AG09309 (cell line): ENCODE results near the gene TMEM131.
A peak's percentile ranks its signal among the peaks of the same experiment; 100 is the strongest.

ENCODE experiments used
- DNase-seq: peaks from one replicate; pipeline ENCODE4 v3.0.0-alpha.2; 2010; ENCODE audit warnings: low read depth
- H3K4me3 ChIP-seq: 2 replicates; pipeline ENCODE4 v1.5.1; 2011; ENCODE audit warnings: mild to moderate bottlenecking, low read depth, low read length, moderate library complexity; ENCODE audit not compliant: control insufficient read depth
- CTCF ChIP-seq: IDR thresholded peaks from 2 replicates; pipeline ENCODE4 v1.5.1; 2011; ENCODE audit warnings: mild to moderate bottlenecking, low read depth, low read length, inconsistent platforms; ENCODE audit not compliant: insufficient read depth, control insufficient read depth; ENCODE audit errors: missing control alignments

Gene TMEM131

GRCh38 chr2:97948926-97949325 is 46.8 kb downstream of the TMEM131 start:
- DNase-seq = no peak
- no peak for TF ChIP-seq CTCF
- H3K4me3 ChIP-seq = no peak overlapping the region

DNA sequence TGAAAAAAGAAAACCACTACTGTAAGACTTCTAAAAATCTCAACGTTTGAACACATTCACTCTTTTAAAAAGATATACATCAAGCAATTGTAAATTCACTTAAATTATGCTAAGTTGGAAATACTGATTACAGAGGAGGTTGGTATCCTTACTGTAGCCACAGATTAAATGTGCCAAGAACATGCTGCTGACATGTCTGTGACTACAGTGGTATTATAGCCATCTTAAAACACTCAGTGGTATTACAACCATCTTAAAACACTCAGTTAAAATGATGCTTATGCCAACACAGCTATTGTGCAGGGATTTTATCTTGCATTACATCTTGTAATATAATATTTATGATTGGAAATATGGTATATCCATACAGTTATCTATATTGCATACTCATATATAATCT is 50.0 kb downstream of the TMEM131 start:
- no peak overlapping the region for H3K4me3 ChIP-seq
- TF ChIP-seq CTCF = no peak
- DNase-seq = no peak

DNA sequence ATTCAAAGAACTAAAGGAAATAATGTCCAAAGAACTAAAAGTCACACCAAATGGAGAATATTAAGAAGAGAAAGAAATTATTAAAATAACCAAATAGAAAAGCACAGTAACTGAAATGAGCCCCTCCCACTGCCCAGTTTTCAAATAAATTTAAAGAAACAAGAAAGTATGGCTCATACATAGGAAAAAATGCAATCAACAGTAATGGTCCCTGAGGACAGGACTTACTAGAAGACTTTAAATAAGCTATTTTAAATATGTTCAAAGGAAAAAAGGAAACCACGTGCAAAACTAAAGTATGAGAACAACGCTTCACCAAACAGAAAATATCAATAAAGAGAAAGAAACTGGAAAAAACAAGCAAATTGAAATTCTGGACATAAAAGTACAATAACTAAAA is 58.9 kb downstream of the TMEM131 start:
- TF ChIP-seq CTCF = no peak
- H3K4me3 ChIP-seq = no peak overlapping the region
- no peak for DNase-seq

DNA sequence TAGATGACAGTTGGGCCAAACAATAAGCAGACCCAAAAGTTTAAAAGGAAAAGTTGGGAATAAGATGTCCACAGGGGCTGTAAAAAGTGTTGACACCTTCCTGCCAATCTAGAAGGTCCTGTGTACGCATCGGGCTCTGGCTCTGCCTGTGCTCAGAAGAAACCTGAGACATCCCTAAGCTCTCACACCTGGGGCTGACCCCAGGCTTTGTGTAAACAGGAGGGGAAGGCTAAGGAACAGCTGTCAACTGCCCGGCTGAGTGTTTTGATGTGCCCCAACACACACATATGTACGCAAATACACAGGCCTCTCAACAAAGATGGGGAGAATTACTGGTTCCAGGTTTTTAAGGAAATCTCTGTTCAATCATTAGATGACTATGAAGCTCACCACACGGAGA is 59.5 kb downstream of the TMEM131 start:
- DNase-seq = no peak
- no peak for TF ChIP-seq CTCF
- H3K4me3 ChIP-seq = no peak overlapping the region

DNA sequence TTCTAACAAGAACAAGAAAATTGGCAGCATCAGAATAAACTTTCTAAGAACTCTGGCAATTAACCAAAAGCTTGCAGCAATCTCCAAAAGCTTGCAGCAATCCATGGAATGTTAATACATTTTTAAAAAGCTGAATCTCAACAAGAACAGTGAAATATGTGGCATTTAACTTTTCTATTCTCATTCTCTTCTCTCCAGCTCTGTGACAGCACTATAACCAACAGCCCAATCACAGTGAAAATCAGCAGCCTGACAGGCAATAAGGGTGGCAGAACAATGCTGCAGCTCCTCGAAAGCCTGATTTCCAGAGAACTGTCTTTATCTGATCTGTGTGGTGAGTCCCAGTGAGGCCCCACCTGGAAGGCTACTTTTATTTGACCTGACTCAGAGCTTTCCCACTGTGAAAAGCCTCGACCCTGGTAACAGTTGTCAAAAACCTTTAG is 60.0 kb downstream of the TMEM131 start:
- no peak for TF ChIP-seq CTCF
- peak; percentile 50 for DNase-seq

GRCh38 chr2:97932975-97933662 is 62.6 kb downstream of the TMEM131 start:
- DNase-seq = no peak
- no peak overlapping the region for H3K4me3 ChIP-seq
- TF ChIP-seq CTCF = no peak

More for the DNA sequence above, 60.0 kb downstream of the TMEM131 start:
- H3K4me3 ChIP-seq = no peak overlapping the region
